Caco-2 (cell line): ENCODE results near the gene GPR78. TPM values are rescaled to one million over a fixed set of nuclear protein-coding genes. Genes with fewer than 3 reads are reported as not detected.

ENCODE experiments used
- BruUV-seq: library from RNA; stranded (reverse); fragments of 400-500 nt; replicated peaks from 2 replicates; lab custom pipeline; 2021; lab: Mats Ljungman, UMichigan
- CTCF ChIA-PET: fragments of 300-600 bp; sonication (Branson Sonifier 250); formaldehyde crosslinking; loops from one replicate; lab custom pipeline; 2022; ENCODE audit warnings: antibody characterized with exemption; lab: Charles Lee
- POLR2A ChIA-PET: fragments of 300-600 bp; sonication (Branson Sonifier 250); formaldehyde crosslinking; loops from one replicate; lab custom pipeline; 2022; ENCODE audit warnings: antibody characterized with exemption; lab: Charles Lee
- DNase-seq, 2 experiments: peaks; one replicate each; pipeline versions ENCODE4 v3.0.0 to v3.0.0-alpha.2; 2020 to 2022
- H3K27me3 ChIP-seq: replicated peaks from 2 replicates; pipeline ENCODE4 v1.6.0; 2011; ENCODE audit warnings: low read length; ENCODE audit not compliant: control insufficient read depth, insufficient read depth
- H3K36me3 ChIP-seq: 2 replicates; pipeline ENCODE4 v1.5.1; 2011; ENCODE audit warnings: low read length; ENCODE audit not compliant: control insufficient read depth, insufficient read depth
- H3K4me1 ChIP-seq: fragments of 250-450 bp; sonication (Bioruptor Pico); 2 replicates; pipeline ENCODE4 v1.5.1; 2020; ENCODE audit warnings: mild to moderate bottlenecking
- H3K4me3 ChIP-seq: 2 replicates; pipeline ENCODE4 v1.5.1; 2011; ENCODE audit warnings: low read depth, mild to moderate bottlenecking, control low read depth, low read length
- H3K9me3 ChIP-seq: fragments of 250-450 bp; sonication (Bioruptor Pico); 2 replicates; pipeline ENCODE4 v1.5.1; 2020; ENCODE audit warnings: mild to moderate bottlenecking, moderate library complexity
- H3K27ac Mint-ChIP-seq: one replicate; pipeline ENCODE4 v1.8.0; 2022; ENCODE audit warnings: mixed read lengths; ENCODE audit not compliant: unreplicated experiment
- H3K27me3 Mint-ChIP-seq: one replicate; pipeline ENCODE4 v1.8.0; 2022; ENCODE audit warnings: mixed read lengths; ENCODE audit not compliant: insufficient read depth, unreplicated experiment
- H3K36me3 Mint-ChIP-seq: one replicate; pipeline ENCODE4 v1.8.0; 2022; ENCODE audit warnings: mild to moderate bottlenecking, mixed read lengths; ENCODE audit not compliant: insufficient read depth, unreplicated experiment
- H3K4me1 Mint-ChIP-seq: one replicate; pipeline ENCODE4 v1.8.0; 2022; ENCODE audit warnings: low read depth, mixed read lengths; ENCODE audit not compliant: unreplicated experiment
- H3K4me3 Mint-ChIP-seq: one replicate; pipeline ENCODE4 v1.8.0; 2022; ENCODE audit warnings: mild to moderate bottlenecking, moderate library complexity, mixed read lengths; ENCODE audit not compliant: unreplicated experiment
- H3K9me3 Mint-ChIP-seq: one replicate; pipeline ENCODE4 v1.8.0; 2022; ENCODE audit warnings: mixed read lengths; ENCODE audit not compliant: unreplicated experiment
- intact Hi-C: fragments of 100-400 bp; cut with micrococcal nuclease; formaldehyde crosslinking; loops from one replicate; pipeline ENCODE4 v1.10.0; 2022; ENCODE audit not compliant: unreplicated experiment
- total RNA-seq: library from RNA; stranded (reverse); gene quantifications from 2 replicates; pipeline ENCODE4 v1.2.3, GENCODE V29; 2022
- TF ChIP-seq, protein P1 (sequence below), 2 experiments: fragments of 200-600 bp in 1 of 2; IDR thresholded peaks; 1 replicate in 1 of 2; 2 replicates in 1 of 2; pipeline versions ENCODE4 v1.5.1 to v1.8.0; 2011 to 2022; ENCODE audit warnings: antibody characterized with exemption in 1 of 2, control low read depth in 1 of 2, inconsistent platforms in 1 of 2, low read depth in 1 of 2, low read length in 1 of 2, mild to moderate bottlenecking in 1 of 2, moderate library complexity in 1 of 2; ENCODE audit not compliant: insufficient read depth in 1 of 2, severe bottlenecking in 1 of 2, unreplicated experiment in 1 of 2

The GPR78 gene
- total RNA-seq, 1 experiment from 2014 or later = 0.68 TPM

DNA sequence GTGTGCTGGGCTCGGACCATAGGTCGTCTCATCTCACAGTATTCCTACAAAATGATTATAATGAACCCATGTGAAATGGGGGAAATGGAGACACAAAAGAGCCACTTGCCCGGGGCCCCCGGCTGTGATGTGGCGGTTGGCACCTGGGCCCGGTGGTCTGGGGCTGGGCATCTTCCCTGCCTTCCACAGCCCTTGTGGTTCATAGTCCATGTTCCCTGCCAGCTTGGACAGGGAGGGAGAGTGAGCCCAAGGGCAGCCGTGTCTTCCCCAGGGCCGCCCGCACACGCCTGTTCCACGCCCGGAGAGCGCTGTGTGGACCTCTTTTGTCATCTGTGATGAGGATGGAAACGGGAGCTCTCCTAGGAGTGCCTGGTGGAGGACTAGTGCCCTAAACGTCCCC, 17.6 kb downstream of the GPR78 start:
- Mint-ChIP-seq H3K27me3 (no peaks in the 10 kb centered on the region), H3K27ac (no peak overlapping the region), H3K4me1 (peaks cover 6% of the 10 kb centered on the region), H3K36me3 (no peaks in the 10 kb centered on the region), H3K4me3 (no peak overlapping the region), H3K9me3 (no peaks in the 10 kb centered on the region)
- ChIA-PET POLR2A (no interaction called here), CTCF (no interaction called here)
- Histone ChIP-seq H3K27me3 (no peaks in the 10 kb centered on the region), H3K36me3 (no peaks in the 10 kb centered on the region), H3K9me3 (no peaks in the 10 kb centered on the region), H3K4me1 (peaks cover 7% of the 10 kb centered on the region), H3K4me3 (no peak overlapping the region)
- intact Hi-C loops = no loop called here
- no TSS peak for BruUV-seq
- TF ChIP-seq, protein P1, sequence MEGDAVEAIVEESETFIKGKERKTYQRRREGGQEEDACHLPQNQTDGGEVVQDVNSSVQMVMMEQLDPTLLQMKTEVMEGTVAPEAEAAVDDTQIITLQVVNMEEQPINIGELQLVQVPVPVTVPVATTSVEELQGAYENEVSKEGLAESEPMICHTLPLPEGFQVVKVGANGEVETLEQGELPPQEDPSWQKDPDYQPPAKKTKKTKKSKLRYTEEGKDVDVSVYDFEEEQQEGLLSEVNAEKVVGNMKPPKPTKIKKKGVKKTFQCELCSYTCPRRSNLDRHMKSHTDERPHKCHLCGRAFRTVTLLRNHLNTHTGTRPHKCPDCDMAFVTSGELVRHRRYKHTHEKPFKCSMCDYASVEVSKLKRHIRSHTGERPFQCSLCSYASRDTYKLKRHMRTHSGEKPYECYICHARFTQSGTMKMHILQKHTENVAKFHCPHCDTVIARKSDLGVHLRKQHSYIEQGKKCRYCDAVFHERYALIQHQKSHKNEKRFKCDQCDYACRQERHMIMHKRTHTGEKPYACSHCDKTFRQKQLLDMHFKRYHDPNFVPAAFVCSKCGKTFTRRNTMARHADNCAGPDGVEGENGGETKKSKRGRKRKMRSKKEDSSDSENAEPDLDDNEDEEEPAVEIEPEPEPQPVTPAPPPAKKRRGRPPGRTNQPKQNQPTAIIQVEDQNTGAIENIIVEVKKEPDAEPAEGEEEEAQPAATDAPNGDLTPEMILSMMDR (IDR thresholded peaks at IDR 0.05; ENCODE audit: insufficient read depth in 1 of 2, low read depth in 1 of 2, low read length in 1 of 2, severe bottlenecking in 1 of 2, unreplicated experiment in 1 of 2) = no peak
- no peak for DNase-seq

DNA sequence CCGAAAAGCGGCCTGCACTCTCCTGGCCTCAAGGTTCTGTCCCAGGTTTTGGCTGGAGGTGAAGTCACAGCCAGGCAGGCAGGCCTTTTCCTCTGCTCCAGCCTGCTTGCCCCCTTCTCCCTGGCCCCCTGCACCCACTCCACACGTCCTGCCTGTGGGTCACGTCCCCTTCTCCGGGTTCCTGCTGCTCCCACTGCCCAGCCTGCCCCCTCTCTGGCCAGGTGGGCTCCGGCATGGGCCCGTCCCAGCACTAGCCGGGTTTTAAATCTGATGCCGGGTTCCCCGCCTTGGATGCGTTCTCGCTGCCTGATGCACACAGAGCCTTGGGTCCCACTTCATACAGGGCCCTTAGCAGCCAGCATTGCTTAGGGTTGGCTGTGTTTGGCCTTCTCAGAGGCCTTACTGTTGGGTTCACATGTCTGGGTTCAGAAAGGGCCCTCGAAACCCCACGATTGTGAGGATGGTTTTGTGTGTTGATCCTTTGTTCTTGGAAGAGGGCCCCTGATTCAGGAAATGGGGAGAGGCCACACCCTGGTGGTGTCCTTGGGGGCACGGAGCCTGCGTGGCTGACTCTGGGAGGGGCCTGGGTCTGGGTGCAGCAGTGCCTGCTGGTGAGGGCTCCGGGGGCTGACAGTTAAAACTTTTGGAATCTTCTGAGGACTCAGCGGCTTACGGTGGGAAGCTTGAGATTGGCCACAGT, 18.3 kb downstream of the GPR78 start:
- CTCF ChIA-PET = no interaction called here
- TF ChIP-seq, protein P1 (IDR thresholded peaks at IDR 0.05; ENCODE audit: insufficient read depth in 1 of 2, low read depth in 1 of 2, low read length in 1 of 2, severe bottlenecking in 1 of 2, unreplicated experiment in 1 of 2) = no peak

DNA sequence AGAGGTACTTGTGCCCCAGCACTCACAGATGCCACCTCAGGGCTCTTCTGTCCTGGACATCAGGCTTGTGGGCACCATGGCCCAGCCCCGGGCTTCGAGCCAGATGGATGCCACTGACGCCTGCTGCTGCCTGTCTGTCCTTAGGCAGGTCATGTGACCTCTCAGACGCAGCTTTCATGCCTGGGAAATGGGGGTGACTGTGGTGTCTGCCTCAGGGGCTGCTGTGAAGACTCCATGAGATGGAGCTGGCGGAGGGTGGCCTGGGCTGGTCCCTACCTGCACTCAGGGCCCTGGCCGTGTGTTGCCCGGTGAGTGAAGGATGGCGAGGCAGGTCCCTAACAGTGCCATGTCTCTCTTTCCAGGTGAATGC, 18.9 kb downstream of the GPR78 start:
- no peaks in the 10 kb centered on the region for H3K27me3 ChIP-seq
- TF ChIP-seq, protein P1 (IDR thresholded peaks at IDR 0.05; ENCODE audit: insufficient read depth in 1 of 2, low read depth in 1 of 2, low read length in 1 of 2, severe bottlenecking in 1 of 2, unreplicated experiment in 1 of 2) = no peak
- BruUV-seq = no TSS peak
- peaks cover 5% of the 10 kb centered on the region for H3K4me1 Mint-ChIP-seq
- intact Hi-C loops = no loop called here
- H3K27ac Mint-ChIP-seq = no peak overlapping the region
- ChIA-PET POLR2A (no interaction called here), CTCF (no interaction called here)
- no peak overlapping the region for H3K4me3 Mint-ChIP-seq
- no peaks in the 10 kb centered on the region for H3K36me3 ChIP-seq
- no peak overlapping the region for H3K4me3 ChIP-seq
- H3K9me3 Mint-ChIP-seq = no peaks in the 10 kb centered on the region
- no peak for DNase-seq
- H3K4me1 ChIP-seq = no peaks in the 10 kb centered on the region
- H3K9me3 ChIP-seq = no peaks in the 10 kb centered on the region
- no peaks in the 10 kb centered on the region for H3K36me3 Mint-ChIP-seq
- H3K27me3 Mint-ChIP-seq = no peaks in the 10 kb centered on the region

More for the DNA sequence above, 18.3 kb downstream of the GPR78 start:
- intact Hi-C loops = no loop called here
- Histone ChIP-seq H3K36me3 (no peaks in the 10 kb centered on the region), H3K4me1 (no peaks in the 10 kb centered on the region; the same call in 1 of the 2 replicates), H3K9me3 (no peaks in the 10 kb centered on the region), H3K27me3 (no peaks in the 10 kb centered on the region), H3K4me3 (no peak overlapping the region)
- Mint-ChIP-seq H3K4me3 (no peak overlapping the region), H3K4me1 (peaks cover 6% of the 10 kb centered on the region), H3K27me3 (no peaks in the 10 kb centered on the region), H3K27ac (no peak overlapping the region), H3K9me3 (no peaks in the 10 kb centered on the region), H3K36me3 (no peaks in the 10 kb centered on the region)
- POLR2A ChIA-PET = no interaction called here
- BruUV-seq = no TSS peak
- DNase-seq = no peak
